ENCODE results near the gene NEK1.

NEK1 gene

GRCh38 chr4:169404960-169405359 lies 207.4 kb downstream of the NEK1 start:
- no peak overlapping the region for H3K4me2 ChIP-seq (ENCODE audit: low read depth, low read length, poor library complexity, severe bottlenecking)
- no peak overlapping the region for H2AFZ ChIP-seq (ENCODE audit: low read depth, low read length, severe bottlenecking)
- no peaks in the 10 kb centered on the region for H3K9me2 ChIP-seq (replicated peaks; ENCODE audit: insufficient read depth, low read length)
- TF ChIP-seq EZH2phosphoT487 (conservative IDR thresholded peaks at IDR 0.05; ENCODE audit: low read length), result no peak
- no peak for TF ChIP-seq CTCF (IDR thresholded peaks at IDR 0.05; ENCODE audit: insufficient read depth, low read length, poor library complexity, severe bottlenecking)
- no peak overlapping the region for H3K9ac ChIP-seq (ENCODE audit: low read length)
- no peak overlapping the region for H3K27ac ChIP-seq (ENCODE audit: low read depth, low read length)
- H3K79me2 ChIP-seq (ENCODE audit: insufficient read depth, low read length), result no peaks in the 10 kb centered on the region
- no peaks in the 10 kb centered on the region for H3K36me3 ChIP-seq (ENCODE audit: low read length)
- H3F3A ChIP-seq (ENCODE audit: insufficient read depth), result no peaks in the 10 kb centered on the region
- H4K20me1 ChIP-seq (ENCODE audit: low read depth, low read length), result no peaks in the 10 kb centered on the region
- H3K4me3 ChIP-seq (ENCODE audit: insufficient read depth, low read length, poor library complexity, severe bottlenecking), result no peak overlapping the region
- no peaks in the 10 kb centered on the region for H3K9me3 ChIP-seq (ENCODE audit: insufficient read depth, low read length)
- no peaks in the 10 kb centered on the region for H3K27me3 ChIP-seq (ENCODE audit: low read length)

GRCh38 chr4:169400832-169401231 lies 211.6 kb downstream of the NEK1 start:
- TF ChIP-seq CTCF (IDR thresholded peaks at IDR 0.05; ENCODE audit: insufficient read depth, low read length, poor library complexity, severe bottlenecking), result no peak
- Histone ChIP-seq H3K9ac (ENCODE audit: low read length) (no peak overlapping the region), H2AFZ (ENCODE audit: low read depth, low read length, severe bottlenecking) (no peak overlapping the region), H3K27me3 (ENCODE audit: low read length) (no peaks in the 10 kb centered on the region), H3K9me3 (ENCODE audit: insufficient read depth, low read length) (no peaks in the 10 kb centered on the region), H3K4me2 (ENCODE audit: low read depth, low read length, poor library complexity, severe bottlenecking) (no peak overlapping the region), H3K79me2 (ENCODE audit: insufficient read depth, low read length) (no peaks in the 10 kb centered on the region), H3K4me3 (ENCODE audit: insufficient read depth, low read length, poor library complexity, severe bottlenecking) (no peak overlapping the region), H3K9me2 (replicated peaks; ENCODE audit: insufficient read depth, low read length) (no peaks in the 10 kb centered on the region), H3F3A (ENCODE audit: insufficient read depth) (no peaks in the 10 kb centered on the region), H3K27ac (ENCODE audit: low read depth, low read length) (no peak overlapping the region), H4K20me1 (ENCODE audit: low read depth, low read length) (no peaks in the 10 kb centered on the region), H3K36me3 (ENCODE audit: low read length) (no peaks in the 10 kb centered on the region)

GRCh38 chr4:169399976-169400767 lies 212.2 kb downstream of the NEK1 start:
- no peaks in the 10 kb centered on the region for H3K27me3 ChIP-seq (ENCODE audit: low read length)
- no peaks in the 10 kb centered on the region for H3K79me2 ChIP-seq (ENCODE audit: insufficient read depth, low read length)
- H3K9ac ChIP-seq (ENCODE audit: low read length), result no peak overlapping the region
- TF ChIP-seq CTCF (IDR thresholded peaks at IDR 0.05; ENCODE audit: insufficient read depth, low read length, poor library complexity, severe bottlenecking) (no peak), EZH2phosphoT487 (conservative IDR thresholded peaks at IDR 0.05; ENCODE audit: low read length) (no peak)
- no peak overlapping the region for H3K4me3 ChIP-seq (ENCODE audit: insufficient read depth, low read length, poor library complexity, severe bottlenecking)
- no peak overlapping the region for H2AFZ ChIP-seq (ENCODE audit: low read depth, low read length, severe bottlenecking)
- no peak overlapping the region for H3K4me2 ChIP-seq (ENCODE audit: low read depth, low read length, poor library complexity, severe bottlenecking)
- no peaks in the 10 kb centered on the region for H3K36me3 ChIP-seq (ENCODE audit: low read length)
- H4K20me1 ChIP-seq (ENCODE audit: low read depth, low read length), result no peaks in the 10 kb centered on the region
- H3F3A ChIP-seq (ENCODE audit: insufficient read depth), result no peaks in the 10 kb centered on the region
- no peaks in the 10 kb centered on the region for H3K9me2 ChIP-seq (replicated peaks; ENCODE audit: insufficient read depth, low read length)
- H3K27ac ChIP-seq (ENCODE audit: low read depth, low read length), result no peak overlapping the region
- no peaks in the 10 kb centered on the region for H3K9me3 ChIP-seq (ENCODE audit: insufficient read depth, low read length)
